Ascending aorta (tissue), 2 donors: ENCODE data around the gene VPS26C. TPM values are rescaled to one million over a fixed set of nuclear protein-coding genes. Genes with fewer than 3 reads are reported as not detected.

Source experiments
- DNase-seq, 2 donors: peaks; one replicate each; pipeline ENCODE4 v3.0.0-alpha.2; 2019; ENCODE audit warnings: low spot score in 2 of 2
- H3K27ac ChIP-seq, 2 donors: fragments of 200-600 bp; sonication (generic); one replicate each; pipeline ENCODE4 v1.5.1; 2016 to 2017; ENCODE audit warnings: mild to moderate bottlenecking in 1 of 2
- H3K27me3 ChIP-seq: fragments of 200-600 bp; sonication (generic); one replicate; pipeline ENCODE4 v1.5.1; 2017
- H3K36me3 ChIP-seq, 2 donors: fragments of 200-600 bp; sonication (generic); one replicate each; pipeline ENCODE4 v1.5.1; 2016
- H3K4me1 ChIP-seq, 2 donors: fragments of 200-600 bp; sonication (generic); one replicate each; pipeline ENCODE4 v1.5.1; 2016 to 2017; ENCODE audit warnings: mild to moderate bottlenecking in 1 of 2
- H3K4me3 ChIP-seq, 2 donors: fragments of 200-600 bp; sonication (generic); one replicate each; pipeline ENCODE4 v1.5.1; 2016 to 2017; ENCODE audit warnings: mild to moderate bottlenecking in 1 of 2
- H3K9me3 ChIP-seq, 2 donors: fragments of 200-600 bp; sonication (generic); one replicate each; pipeline ENCODE4 v1.5.1; 2016
- CTCF ChIP-seq, 3 experiments: fragments of 200-600 bp in 2 of 3; fragments of 450-650 bp in 1 of 3; sonication (generic) in 2 of 3; IDR thresholded peaks; one replicate each; pipeline ENCODE4 v1.5.1; 2016 to 2019; ENCODE audit warnings: antibody characterized with exemption in 3 of 3, mild to moderate bottlenecking in 1 of 3, moderate library complexity in 1 of 3
- intact Hi-C: fragments of 100-400 bp; cut with DNase I; formaldehyde crosslinking; loops from one replicate; pipeline ENCODE4 v1.15.1; 2023
- total RNA-seq: library from RNA; depleted of rRNA; stranded (reverse); fragments of >200 nt; gene quantifications from one replicate; pipeline ENCODE4 v1.1.0, GENCODE V29; 2016

The VPS26C gene
- total RNA-seq, 1 donor from 2014 or later, result 137 TPM

- DNase-seq, result no peak
- no peak for TF ChIP-seq CTCF (IDR thresholded peaks at IDR 0.05)
- no peaks in the 10 kb centered on the region for H3K36me3 ChIP-seq
- no peak overlapping the region for H3K27ac ChIP-seq
- no peaks in the 10 kb centered on the region for H3K9me3 ChIP-seq
- peaks cover 0 to 11% of the 10 kb centered on the region in 2 donors for H3K4me1 ChIP-seq
- H3K4me3 ChIP-seq, result no peak overlapping the region
- intact Hi-C loops, result loop anchor here (5.0 kb wide), 4 partner anchors 62 to 1188 kb away; partner anchors contain the start of genes PIGP and TTC3
- no peaks in the 10 kb centered on the region for H3K27me3 ChIP-seq
These were observed 2.3 kb upstream of the VPS26C start for GRCh38 chr21:37269481-37269880.

- no peak for DNase-seq
- peak in 1 of 3 experiments; percentile 8 for TF ChIP-seq CTCF (IDR thresholded peaks at IDR 0.05)
- Histone ChIP-seq H3K4me3 (peak overlapping the region; percentile 81 to 93), H3K27me3 (no peaks in the 10 kb centered on the region), H3K36me3 (no peaks in the 10 kb centered on the region), H3K9me3 (no peaks in the 10 kb centered on the region), H3K27ac (peak overlapping the region; percentile 97 to 98), H3K4me1 (peaks cover 0 to 18% of the 10 kb centered on the region in 2 donors)
- intact Hi-C loops, result loop anchor here (5.0 kb wide), 4 partner anchors 61 to 1189 kb away; partner anchors contain the start of genes PIGP and TTC3
These were observed 1.0 kb upstream of the VPS26C start for GRCh38 chr21:37268186-37268503.

GRCh38 chr21:37266515-37267221 is 466 bp downstream of the VPS26C start:
- no peak for DNase-seq
- no peaks in the 10 kb centered on the region for H3K9me3 ChIP-seq
- H3K36me3 ChIP-seq, result no peaks in the 10 kb centered on the region
- intact Hi-C loops, result loop anchor here (1.0 to 5.0 kb wide), 8 partner anchors 45 to 1191 kb away; partner anchors contain the start of genes DYRK1A, PIGP and TTC3
- no peaks in the 10 kb centered on the region for H3K27me3 ChIP-seq
- H3K4me3 ChIP-seq, result peak overlapping the region; percentile 81 to 93
- H3K4me1 ChIP-seq, result peaks cover 0 to 18% of the 10 kb centered on the region in 2 donors
- peak overlapping the region; percentile 97 to 98 for H3K27ac ChIP-seq
- no peak for TF ChIP-seq CTCF (IDR thresholded peaks at IDR 0.05)

- TF ChIP-seq CTCF (IDR thresholded peaks at IDR 0.05), result no peak
- DNase-seq, result no peak
- peak overlapping the region in 1 of 2 donors; percentile 3 for H3K27ac ChIP-seq
- H3K9me3 ChIP-seq, result no peaks in the 10 kb centered on the region
- no peak overlapping the region for H3K4me3 ChIP-seq
- peaks cover 0 to 18% of the 10 kb centered on the region in 2 donors for H3K4me1 ChIP-seq
- intact Hi-C loops, result loop anchor here (5.0 kb wide), 4 partner anchors 58 to 1192 kb away; partner anchors contain the start of genes PIGP and TTC3
- no peaks in the 10 kb centered on the region for H3K27me3 ChIP-seq
- peaks cover 0 to 4% of the 10 kb centered on the region in 2 donors for H3K36me3 ChIP-seq
These were observed 2.3 kb downstream of the VPS26C start for GRCh38 chr21:37264808-37265207.

GRCh38 chr21:37263827-37264600 is 3.1 kb downstream of the VPS26C start:
- H3K27ac ChIP-seq, result peak overlapping the region in 1 of 2 donors; percentile 3

More at GRCh38 chr21:37263827-37264600, 3.1 kb downstream of the VPS26C start:
- H3K27me3 ChIP-seq, result no peaks in the 10 kb centered on the region
- H3K4me1 ChIP-seq, result peaks cover 0 to 18% of the 10 kb centered on the region in 2 donors
- no peak overlapping the region for H3K4me3 ChIP-seq
- peaks cover 0 to 4% of the 10 kb centered on the region in 2 donors for H3K36me3 ChIP-seq
- no peak for TF ChIP-seq CTCF (IDR thresholded peaks at IDR 0.05)
- intact Hi-C loops, result no loop called here
- DNase-seq, result no peak
- H3K9me3 ChIP-seq, result no peaks in the 10 kb centered on the region
